Stimulated activated CD8-positive, alpha-beta memory T cell treated with anti-CD3 and anti-CD28 coated beads, Interleukin-12 subunit alpha, Interleukin-12 subunit beta, amount 100 ng/mL, for 4 hours (primary cell): ENCODE results near the gene RASL11B.

Experiments used
- DNase-seq: peaks from one replicate; pipeline ENCODE4 v3.0.0-alpha.2; 2020; ENCODE audit warnings: low read depth

The RASL11B gene

DNA sequence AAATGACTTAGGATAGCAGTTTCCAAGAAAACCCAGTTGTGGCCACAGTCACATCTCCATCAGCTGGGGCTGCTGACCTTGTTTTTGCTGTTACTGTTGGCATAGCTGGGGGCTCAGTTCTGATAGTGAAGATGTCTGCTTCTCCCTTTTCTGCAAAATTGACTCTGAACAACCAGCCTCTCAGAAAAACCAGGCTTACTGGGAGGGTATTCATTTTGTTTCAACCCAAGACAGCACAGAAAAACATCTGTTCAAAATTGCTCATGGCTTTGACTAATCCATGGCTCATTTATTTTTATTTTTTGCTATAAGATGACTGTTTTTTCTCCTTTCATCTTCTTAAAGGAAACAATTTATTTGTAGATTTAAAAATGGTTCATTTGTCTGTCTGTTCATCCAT lies 53.1 kb downstream of the RASL11B start:
- DNase-seq: no peak

DNA sequence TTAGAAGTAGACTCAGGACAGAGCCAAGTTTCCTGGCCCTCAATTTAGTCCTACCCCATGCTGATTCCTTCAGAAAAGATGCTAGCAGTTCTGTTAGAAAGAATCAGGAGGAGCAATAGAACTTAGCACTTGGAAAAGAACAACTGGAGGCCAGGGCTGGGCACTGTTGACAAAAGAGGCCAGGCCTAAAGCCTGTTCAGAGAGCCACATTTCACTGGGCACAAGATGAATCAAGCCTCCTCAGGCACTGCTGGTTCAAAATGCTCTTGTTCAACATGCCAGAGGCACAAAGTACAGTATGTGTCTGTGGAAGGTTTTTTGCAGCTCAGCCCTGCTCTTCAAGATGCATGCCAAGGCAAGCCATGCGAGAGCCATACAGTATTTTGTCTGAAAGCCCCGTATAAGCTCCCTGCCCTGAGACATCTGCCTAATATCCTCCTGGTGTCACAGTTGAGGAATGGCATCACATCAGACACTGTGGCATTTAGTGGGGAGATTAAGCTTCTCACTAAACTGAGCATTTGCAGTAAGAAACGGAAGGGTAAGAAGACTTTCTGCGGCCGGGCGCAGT lies 53.7 kb downstream of the RASL11B start:
- no peak for DNase-seq
